Measurements from ENCODE around the gene GGNBP2.

GGNBP2 gene

DNA sequence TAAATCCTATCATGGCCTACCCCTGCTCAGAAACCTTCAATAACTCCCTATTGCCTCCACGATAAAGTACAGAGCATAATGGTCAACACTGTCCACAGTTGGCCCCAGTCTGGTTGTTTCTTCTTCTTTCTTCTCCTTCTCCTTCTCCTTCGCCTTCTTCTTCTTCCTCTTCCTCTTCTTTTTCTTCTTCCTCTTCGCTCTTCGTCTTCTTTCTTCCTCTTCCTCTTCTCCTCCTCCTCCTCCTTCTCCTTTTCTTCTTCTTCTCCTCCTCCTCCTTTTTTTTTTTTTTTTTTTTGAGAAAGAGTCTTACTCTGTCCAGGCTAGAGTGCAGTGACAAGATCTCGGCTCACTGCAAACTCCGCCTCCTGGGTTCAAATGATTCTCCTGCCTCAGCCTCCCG lies 80.5 kb downstream of the GGNBP2 start:
- Histone ChIP-seq H3K27ac (no peak overlapping the region), H3K4me1 (ENCODE audit: low read depth, poor library complexity, severe bottlenecking) (no peaks in the 10 kb centered on the region), H3K4me3 (IDR thresholded peaks at IDR 0.05; ENCODE audit: insufficient read depth, low read depth, low read length) (no peak overlapping the region), H3K27me3 (ENCODE audit: insufficient read depth, low read depth) (no peaks in the 10 kb centered on the region), H3K79me2 (ENCODE audit: insufficient read depth, low read depth) (no peaks in the 10 kb centered on the region), H3K36me3 (ENCODE audit: insufficient read depth) (no peaks in the 10 kb centered on the region), H3K4me2 (no peak overlapping the region), H2AFZ (ENCODE audit: low read depth) (no peak overlapping the region), H4K20me1 (ENCODE audit: insufficient read depth) (no peaks in the 10 kb centered on the region), H3K9ac (no peak overlapping the region)
- TF ChIP-seq, protein P1, sequence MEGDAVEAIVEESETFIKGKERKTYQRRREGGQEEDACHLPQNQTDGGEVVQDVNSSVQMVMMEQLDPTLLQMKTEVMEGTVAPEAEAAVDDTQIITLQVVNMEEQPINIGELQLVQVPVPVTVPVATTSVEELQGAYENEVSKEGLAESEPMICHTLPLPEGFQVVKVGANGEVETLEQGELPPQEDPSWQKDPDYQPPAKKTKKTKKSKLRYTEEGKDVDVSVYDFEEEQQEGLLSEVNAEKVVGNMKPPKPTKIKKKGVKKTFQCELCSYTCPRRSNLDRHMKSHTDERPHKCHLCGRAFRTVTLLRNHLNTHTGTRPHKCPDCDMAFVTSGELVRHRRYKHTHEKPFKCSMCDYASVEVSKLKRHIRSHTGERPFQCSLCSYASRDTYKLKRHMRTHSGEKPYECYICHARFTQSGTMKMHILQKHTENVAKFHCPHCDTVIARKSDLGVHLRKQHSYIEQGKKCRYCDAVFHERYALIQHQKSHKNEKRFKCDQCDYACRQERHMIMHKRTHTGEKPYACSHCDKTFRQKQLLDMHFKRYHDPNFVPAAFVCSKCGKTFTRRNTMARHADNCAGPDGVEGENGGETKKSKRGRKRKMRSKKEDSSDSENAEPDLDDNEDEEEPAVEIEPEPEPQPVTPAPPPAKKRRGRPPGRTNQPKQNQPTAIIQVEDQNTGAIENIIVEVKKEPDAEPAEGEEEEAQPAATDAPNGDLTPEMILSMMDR (conservative IDR thresholded peaks at IDR 0.05; ENCODE audit: low read depth, low read length), result no peak

DNA sequence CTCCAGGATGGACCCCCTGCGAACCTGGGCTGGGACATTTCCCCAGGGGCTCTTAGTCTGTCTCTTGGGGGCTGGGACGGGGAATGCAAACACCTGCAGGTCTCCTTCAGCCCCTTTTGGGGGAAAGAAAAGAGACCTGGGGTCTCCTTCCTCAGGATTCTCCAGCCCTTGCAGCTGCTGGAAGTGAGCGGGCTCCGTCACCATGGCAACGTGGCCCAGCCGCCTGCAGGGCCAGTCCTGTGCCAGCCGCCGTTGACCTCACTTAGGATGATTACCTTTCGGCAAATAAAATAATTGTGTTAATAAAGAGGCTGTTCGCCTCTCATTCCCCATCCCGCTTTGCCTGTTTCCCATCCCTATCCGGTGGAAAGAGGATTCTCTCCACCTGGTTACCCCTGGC lies 82.4 kb downstream of the GGNBP2 start:
- H3K27ac ChIP-seq, result no peak overlapping the region
- TF ChIP-seq, protein P1 (conservative IDR thresholded peaks at IDR 0.05; ENCODE audit: low read depth, low read length), result no peak
- H3K4me1 ChIP-seq (ENCODE audit: low read depth, poor library complexity, severe bottlenecking), result no peaks in the 10 kb centered on the region
- no peak overlapping the region for H3K4me3 ChIP-seq (IDR thresholded peaks at IDR 0.05; ENCODE audit: insufficient read depth, low read depth, low read length)
- no peaks in the 10 kb centered on the region for H4K20me1 ChIP-seq (ENCODE audit: insufficient read depth)
- H3K4me2 ChIP-seq, result no peak overlapping the region
- no peak overlapping the region for H2AFZ ChIP-seq (ENCODE audit: low read depth)
- no peaks in the 10 kb centered on the region for H3K36me3 ChIP-seq (ENCODE audit: insufficient read depth)
- no peaks in the 10 kb centered on the region for H3K79me2 ChIP-seq (ENCODE audit: insufficient read depth, low read depth)
- no peak overlapping the region for H3K9ac ChIP-seq
- H3K27me3 ChIP-seq (ENCODE audit: insufficient read depth, low read depth), result no peaks in the 10 kb centered on the region

DNA sequence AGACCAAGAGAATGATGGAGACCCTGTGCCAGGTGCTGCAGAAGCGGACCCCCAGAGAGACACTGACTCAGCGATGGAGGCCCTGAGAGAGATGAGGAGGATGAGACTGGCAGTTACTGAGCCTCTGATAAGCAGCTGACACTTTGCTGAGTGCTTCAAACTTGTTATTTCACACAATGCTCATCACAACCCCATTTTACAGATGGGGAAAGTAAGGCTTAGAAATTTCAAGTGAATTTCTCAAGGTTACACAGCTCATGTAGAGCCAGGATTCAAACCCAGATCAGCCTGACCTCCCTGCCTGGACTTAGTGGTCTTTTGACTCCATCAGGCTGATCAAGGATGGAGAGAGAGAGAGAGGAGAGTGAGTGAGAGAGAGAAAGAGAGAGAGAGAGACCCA lies 83.9 kb downstream of the GGNBP2 start:
- H3K9ac ChIP-seq, result no peak overlapping the region
- TF ChIP-seq, protein P1 (conservative IDR thresholded peaks at IDR 0.05; ENCODE audit: low read depth, low read length), result no peak
- no peaks in the 10 kb centered on the region for H4K20me1 ChIP-seq (ENCODE audit: insufficient read depth)
- no peak overlapping the region for H3K27ac ChIP-seq
- H3K4me2 ChIP-seq, result no peak overlapping the region
- no peaks in the 10 kb centered on the region for H3K79me2 ChIP-seq (ENCODE audit: insufficient read depth, low read depth)
- no peaks in the 10 kb centered on the region for H3K36me3 ChIP-seq (ENCODE audit: insufficient read depth)
- no peak overlapping the region for H2AFZ ChIP-seq (ENCODE audit: low read depth)
- no peaks in the 10 kb centered on the region for H3K27me3 ChIP-seq (ENCODE audit: insufficient read depth, low read depth)
- H3K4me3 ChIP-seq (IDR thresholded peaks at IDR 0.05; ENCODE audit: insufficient read depth, low read depth, low read length), result no peak overlapping the region
- H3K4me1 ChIP-seq (ENCODE audit: low read depth, poor library complexity, severe bottlenecking), result no peaks in the 10 kb centered on the region

DNA sequence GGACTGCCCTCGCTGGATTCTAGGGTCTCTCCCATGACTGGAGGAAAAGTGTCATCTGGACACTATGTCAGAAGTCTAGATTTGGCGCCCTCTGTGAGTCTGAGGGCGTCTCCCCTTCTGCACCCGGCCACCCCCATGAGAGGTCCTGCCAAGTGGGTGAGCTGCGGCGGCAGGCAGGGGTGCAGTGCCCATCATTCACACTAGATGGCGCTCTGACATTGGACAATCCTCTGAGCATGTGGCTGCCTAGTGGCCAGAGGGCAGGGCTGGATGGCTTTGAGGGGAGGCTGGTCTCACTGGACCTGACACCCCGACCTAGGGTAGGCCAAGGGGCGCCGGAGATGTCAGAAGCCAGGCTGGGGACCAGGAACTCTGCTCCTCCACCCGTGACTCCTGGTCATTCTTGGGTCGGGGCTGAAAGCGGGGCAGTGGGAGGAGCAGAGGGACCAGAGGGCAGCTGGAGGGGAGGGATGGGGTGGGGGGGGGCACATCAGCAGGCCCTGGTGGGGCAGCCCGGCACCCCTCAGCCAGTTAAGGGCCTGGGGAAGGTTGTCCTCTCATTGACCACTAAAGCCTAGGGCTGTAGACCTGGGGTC lies 84.6 kb downstream of the GGNBP2 start:
- no peaks in the 10 kb centered on the region for H3K79me2 ChIP-seq (ENCODE audit: insufficient read depth, low read depth)
- H4K20me1 ChIP-seq (ENCODE audit: insufficient read depth), result no peaks in the 10 kb centered on the region
- no peak overlapping the region for H3K4me3 ChIP-seq (IDR thresholded peaks at IDR 0.05; ENCODE audit: insufficient read depth, low read depth, low read length)
- no peaks in the 10 kb centered on the region for H3K36me3 ChIP-seq (ENCODE audit: insufficient read depth)
- no peak overlapping the region for H2AFZ ChIP-seq (ENCODE audit: low read depth)
- no peaks in the 10 kb centered on the region for H3K4me1 ChIP-seq (ENCODE audit: low read depth, poor library complexity, severe bottlenecking)
- TF ChIP-seq, protein P1 (conservative IDR thresholded peaks at IDR 0.05; ENCODE audit: low read depth, low read length), result peak; percentile 97
- H3K27me3 ChIP-seq (ENCODE audit: insufficient read depth, low read depth), result no peaks in the 10 kb centered on the region
- no peak overlapping the region for H3K27ac ChIP-seq
- no peak overlapping the region for H3K4me2 ChIP-seq
- H3K9ac ChIP-seq, result no peak overlapping the region

All from KMS-11 (cell line).